HepG2 (cell line): Measurements from ENCODE around the gene TMEM240. TPM values are rescaled to one million over a fixed set of nuclear protein-coding genes. Genes with fewer than 3 reads are reported as not detected.

Experiments
- CBFB ChIP-seq: sonication (generic); formaldehyde crosslinking; IDR thresholded peaks from 2 replicates; pipeline ENCODE4 v1.4.0; 2020; ENCODE audit warnings: missing genetic modification reagents
- FIP1L1 ChIP-seq: fragments of 200-400 bp; formaldehyde crosslinking; IDR thresholded peaks from 2 replicates; pipeline ENCODE4 v1.6.1; 2018; ENCODE audit warnings: low read depth, mild to moderate bottlenecking, low read length, moderate library complexity, borderline replicate concordance; ENCODE audit not compliant: insufficient read depth
- GATAD2A ChIP-seq: IDR thresholded peaks from 2 replicates; pipeline ENCODE4 v1.6.1; 2016
- KAT8 ChIP-seq: IDR thresholded peaks from 2 replicates; pipeline ENCODE4 v1.6.1; 2016; ENCODE audit warnings: missing genetic modification reagents, missing compliant biosample characterization
- KDM5B ChIP-seq: sonication (generic); formaldehyde crosslinking; IDR thresholded peaks from 2 replicates; pipeline ENCODE4 v1.4.0; 2020; ENCODE audit warnings: missing genetic modification reagents, mild to moderate bottlenecking, borderline replicate concordance
- THYN1 ChIP-seq: sonication (generic); formaldehyde crosslinking; IDR thresholded peaks from 2 replicates; pipeline ENCODE4 v1.8.1; 2023; ENCODE audit warnings: low read depth, mild to moderate bottlenecking, moderate library complexity, missing genetic modification reagents, borderline replicate concordance
- ZBTB38 ChIP-seq: sonication (generic); formaldehyde crosslinking; IDR thresholded peaks from 2 replicates; pipeline ENCODE4 v1.5.1; 2020; ENCODE audit warnings: mild to moderate bottlenecking, missing genetic modification reagents
- ZNF138 ChIP-seq: sonication (generic); formaldehyde crosslinking; IDR thresholded peaks from 2 replicates; pipeline ENCODE4 v1.5.0; 2020; ENCODE audit warnings: mild to moderate bottlenecking, low read depth, missing genetic modification reagents
- ZNF230 ChIP-seq: sonication (generic); formaldehyde crosslinking; IDR thresholded peaks from 2 replicates; pipeline ENCODE4 v1.4.0; 2020; ENCODE audit warnings: mild to moderate bottlenecking, missing genetic modification reagents
- ZNF614 ChIP-seq: IDR thresholded peaks from 2 replicates; pipeline ENCODE4 v1.6.1; 2018; ENCODE audit warnings: missing biosample characterization, missing genetic modification reagents, inconsistent platforms, borderline replicate concordance
- ZNF674 ChIP-seq: sonication (generic); formaldehyde crosslinking; IDR thresholded peaks from 2 replicates; pipeline ENCODE4 v1.5.0; 2020; ENCODE audit warnings: low read depth, mild to moderate bottlenecking, missing genetic modification reagents
- polyA plus RNA-seq, 8 experiments: library from polyadenylated mRNA; depleted of rRNA in 3 of 8; stranded (reverse) in 7 of 8; unstranded in 1 of 8; fragments of >200 nt; fragmentation: Illumina TruSeq in 4 of 8; extraction: Trizol in 4 of 8; gene quantifications; 2 replicates each; pipeline versions ENCODE4 v1.2.1 to v1.2.3, GENCODE V29; 2011 to 2016; ENCODE audit warnings: low read depth in 4 of 8, missing spikeins in 1 of 8, mixed read lengths in 1 of 8; ENCODE audit not compliant: insufficient read depth in 1 of 8
- total RNA-seq, 5 experiments: library from RNA; depleted of rRNA; stranded (reverse); fragments of >200 nt; fragmentation: Illumina TruSeq; extraction: Trizol; gene quantifications; 2 replicates each; pipeline ENCODE4 v1.2.3, GENCODE V29; 2016; ENCODE audit warnings: low read depth in 1 of 5
- TF ChIP-seq, protein P1 (sequence below): sonication (generic); formaldehyde crosslinking; IDR thresholded peaks from 2 replicates; pipeline ENCODE4 v1.4.0; 2020; ENCODE audit warnings: missing genetic modification reagents, borderline replicate concordance
- TF ChIP-seq, protein P2 (sequence below): sonication (generic); formaldehyde crosslinking; IDR thresholded peaks from 2 replicates; pipeline ENCODE4 v1.4.0; 2020; ENCODE audit warnings: missing genetic modification reagents
- TF ChIP-seq, protein P3 (sequence below): sonication (generic); formaldehyde crosslinking; IDR thresholded peaks from 2 replicates; pipeline ENCODE4 v1.4.0; 2020; ENCODE audit warnings: missing genetic modification reagents
- TF ChIP-seq, protein P4 (sequence below): sonication (generic); formaldehyde crosslinking; IDR thresholded peaks from 2 replicates; pipeline ENCODE4 v1.8.1; 2022; ENCODE audit warnings: low read depth, mild to moderate bottlenecking, missing genetic modification reagents
- TF ChIP-seq, protein P5 (sequence below): sonication (generic); formaldehyde crosslinking; IDR thresholded peaks from 2 replicates; pipeline ENCODE4 v1.5.0; 2020; ENCODE audit warnings: mild to moderate bottlenecking, missing genetic modification reagents

The TMEM240 gene
- total and polyA plus RNA-seq, 2 of the 13 experiments (the other 11 are each of a cell fraction or from before 2014, with no cell fraction given): 0.17 TPM; not detected in 1

DNA sequence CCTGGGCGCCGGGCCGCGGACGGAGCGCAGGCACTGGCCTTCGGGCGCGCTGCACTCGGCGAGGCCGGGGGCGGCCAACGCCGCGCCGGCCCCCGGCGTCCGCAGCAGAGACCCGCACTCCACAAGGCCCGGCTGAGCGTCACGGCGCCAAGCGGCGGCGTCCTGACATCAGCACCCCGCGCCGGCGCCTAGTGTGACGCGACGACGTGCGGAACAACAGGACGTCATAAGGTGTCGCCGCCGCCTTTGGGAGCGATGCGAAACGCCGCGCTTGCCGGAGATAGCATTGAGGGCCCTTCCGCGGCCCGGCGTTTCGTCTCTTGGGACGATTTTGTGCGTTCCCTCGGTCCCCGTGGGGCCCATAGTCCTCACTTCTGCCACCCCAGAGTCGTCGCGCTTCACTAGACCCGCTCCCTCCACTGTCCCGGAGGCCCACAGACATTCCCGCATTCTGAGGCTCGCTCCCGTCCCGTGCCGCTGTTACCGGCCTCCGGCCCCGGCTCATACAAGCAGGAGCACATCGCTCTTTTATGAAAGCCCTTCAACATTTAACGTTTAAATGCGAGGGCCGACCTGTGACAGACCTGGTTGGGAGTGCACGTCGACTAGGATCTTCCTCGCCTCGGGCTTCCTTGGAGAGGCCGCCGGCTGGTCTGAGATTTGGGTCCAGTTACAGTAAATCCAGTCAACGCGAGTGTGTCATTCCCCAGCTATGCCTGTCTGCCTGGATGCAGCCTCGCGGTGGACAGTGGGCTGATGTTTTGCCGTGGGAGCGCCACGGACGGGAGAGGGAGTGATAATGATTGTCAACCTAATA, 34.5 kb upstream of the TMEM240 start, which contains the start of gene SSU72 (continued):
- TF ChIP-seq FIP1L1 (no peak), THYN1 (no peak), KDM5B (peak; percentile 40), ZBTB38 (CRISPR knock-in tag) (peak; percentile 28; the same call in 1 of the 2 replicates), CBFB (CRISPR knock-in tag) (peak; percentile 57; the same call in 1 of the 2 replicates), ZNF230 (CRISPR knock-in tag) (0 out of 2 replicates have a peak, but pooled peaks have one; percentile 25), ZNF614 (CRISPR knock-in tag) (peak; percentile 56; the same call in 1 of the 2 replicates), ZNF674 (CRISPR knock-in tag) (no peak), ZNF138 (no peak), KAT8 (CRISPR knock-in tag) (peak; percentile 97), GATAD2A (CRISPR knock-in tag) (peak; percentile 58)
- TF ChIP-seq, protein P1, sequence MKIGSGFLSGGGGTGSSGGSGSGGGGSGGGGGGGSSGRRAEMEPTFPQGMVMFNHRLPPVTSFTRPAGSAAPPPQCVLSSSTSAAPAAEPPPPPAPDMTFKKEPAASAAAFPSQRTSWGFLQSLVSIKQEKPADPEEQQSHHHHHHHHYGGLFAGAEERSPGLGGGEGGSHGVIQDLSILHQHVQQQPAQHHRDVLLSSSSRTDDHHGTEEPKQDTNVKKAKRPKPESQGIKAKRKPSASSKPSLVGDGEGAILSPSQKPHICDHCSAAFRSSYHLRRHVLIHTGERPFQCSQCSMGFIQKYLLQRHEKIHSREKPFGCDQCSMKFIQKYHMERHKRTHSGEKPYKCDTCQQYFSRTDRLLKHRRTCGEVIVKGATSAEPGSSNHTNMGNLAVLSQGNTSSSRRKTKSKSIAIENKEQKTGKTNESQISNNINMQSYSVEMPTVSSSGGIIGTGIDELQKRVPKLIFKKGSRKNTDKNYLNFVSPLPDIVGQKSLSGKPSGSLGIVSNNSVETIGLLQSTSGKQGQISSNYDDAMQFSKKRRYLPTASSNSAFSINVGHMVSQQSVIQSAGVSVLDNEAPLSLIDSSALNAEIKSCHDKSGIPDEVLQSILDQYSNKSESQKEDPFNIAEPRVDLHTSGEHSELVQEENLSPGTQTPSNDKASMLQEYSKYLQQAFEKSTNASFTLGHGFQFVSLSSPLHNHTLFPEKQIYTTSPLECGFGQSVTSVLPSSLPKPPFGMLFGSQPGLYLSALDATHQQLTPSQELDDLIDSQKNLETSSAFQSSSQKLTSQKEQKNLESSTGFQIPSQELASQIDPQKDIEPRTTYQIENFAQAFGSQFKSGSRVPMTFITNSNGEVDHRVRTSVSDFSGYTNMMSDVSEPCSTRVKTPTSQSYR (CRISPR knock-in tag): 0 out of 2 replicates have a peak, but pooled peaks have one; percentile 11
- TF ChIP-seq, protein P2, sequence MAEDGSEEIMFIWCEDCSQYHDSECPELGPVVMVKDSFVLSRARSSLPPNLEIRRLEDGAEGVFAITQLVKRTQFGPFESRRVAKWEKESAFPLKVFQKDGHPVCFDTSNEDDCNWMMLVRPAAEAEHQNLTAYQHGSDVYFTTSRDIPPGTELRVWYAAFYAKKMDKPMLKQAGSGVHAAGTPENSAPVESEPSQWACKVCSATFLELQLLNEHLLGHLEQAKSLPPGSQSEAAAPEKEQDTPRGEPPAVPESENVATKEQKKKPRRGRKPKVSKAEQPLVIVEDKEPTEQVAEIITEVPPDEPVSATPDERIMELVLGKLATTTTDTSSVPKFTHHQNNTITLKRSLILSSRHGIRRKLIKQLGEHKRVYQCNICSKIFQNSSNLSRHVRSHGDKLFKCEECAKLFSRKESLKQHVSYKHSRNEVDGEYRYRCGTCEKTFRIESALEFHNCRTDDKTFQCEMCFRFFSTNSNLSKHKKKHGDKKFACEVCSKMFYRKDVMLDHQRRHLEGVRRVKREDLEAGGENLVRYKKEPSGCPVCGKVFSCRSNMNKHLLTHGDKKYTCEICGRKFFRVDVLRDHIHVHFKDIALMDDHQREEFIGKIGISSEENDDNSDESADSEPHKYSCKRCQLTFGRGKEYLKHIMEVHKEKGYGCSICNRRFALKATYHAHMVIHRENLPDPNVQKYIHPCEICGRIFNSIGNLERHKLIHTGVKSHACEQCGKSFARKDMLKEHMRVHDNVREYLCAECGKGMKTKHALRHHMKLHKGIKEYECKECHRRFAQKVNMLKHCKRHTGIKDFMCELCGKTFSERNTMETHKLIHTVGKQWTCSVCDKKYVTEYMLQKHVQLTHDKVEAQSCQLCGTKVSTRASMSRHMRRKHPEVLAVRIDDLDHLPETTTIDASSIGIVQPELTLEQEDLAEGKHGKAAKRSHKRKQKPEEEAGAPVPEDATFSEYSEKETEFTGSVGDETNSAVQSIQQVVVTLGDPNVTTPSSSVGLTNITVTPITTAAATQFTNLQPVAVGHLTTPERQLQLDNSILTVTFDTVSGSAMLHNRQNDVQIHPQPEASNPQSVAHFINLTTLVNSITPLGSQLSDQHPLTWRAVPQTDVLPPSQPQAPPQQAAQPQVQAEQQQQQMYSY (CRISPR knock-in tag): no peak; the same call in 1 of the 2 replicates
- TF ChIP-seq, protein P3, sequence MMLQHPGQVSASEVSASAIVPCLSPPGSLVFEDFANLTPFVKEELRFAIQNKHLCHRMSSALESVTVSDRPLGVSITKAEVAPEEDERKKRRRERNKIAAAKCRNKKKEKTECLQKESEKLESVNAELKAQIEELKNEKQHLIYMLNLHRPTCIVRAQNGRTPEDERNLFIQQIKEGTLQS: peak; percentile 42; the same call in 1 of the 2 replicates
- TF ChIP-seq, protein P4, sequence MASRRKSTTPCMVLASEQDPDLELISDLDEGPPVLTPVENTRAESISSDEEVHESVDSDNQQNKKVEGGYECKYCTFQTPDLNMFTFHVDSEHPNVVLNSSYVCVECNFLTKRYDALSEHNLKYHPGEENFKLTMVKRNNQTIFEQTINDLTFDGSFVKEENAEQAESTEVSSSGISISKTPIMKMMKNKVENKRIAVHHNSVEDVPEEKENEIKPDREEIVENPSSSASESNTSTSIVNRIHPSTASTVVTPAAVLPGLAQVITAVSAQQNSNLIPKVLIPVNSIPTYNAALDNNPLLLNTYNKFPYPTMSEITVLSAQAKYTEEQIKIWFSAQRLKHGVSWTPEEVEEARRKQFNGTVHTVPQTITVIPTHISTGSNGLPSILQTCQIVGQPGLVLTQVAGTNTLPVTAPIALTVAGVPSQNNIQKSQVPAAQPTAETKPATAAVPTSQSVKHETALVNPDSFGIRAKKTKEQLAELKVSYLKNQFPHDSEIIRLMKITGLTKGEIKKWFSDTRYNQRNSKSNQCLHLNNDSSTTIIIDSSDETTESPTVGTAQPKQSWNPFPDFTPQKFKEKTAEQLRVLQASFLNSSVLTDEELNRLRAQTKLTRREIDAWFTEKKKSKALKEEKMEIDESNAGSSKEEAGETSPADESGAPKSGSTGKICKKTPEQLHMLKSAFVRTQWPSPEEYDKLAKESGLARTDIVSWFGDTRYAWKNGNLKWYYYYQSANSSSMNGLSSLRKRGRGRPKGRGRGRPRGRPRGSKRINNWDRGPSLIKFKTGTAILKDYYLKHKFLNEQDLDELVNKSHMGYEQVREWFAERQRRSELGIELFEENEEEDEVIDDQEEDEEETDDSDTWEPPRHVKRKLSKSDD: peak; percentile 99
- TF ChIP-seq, protein P5, sequence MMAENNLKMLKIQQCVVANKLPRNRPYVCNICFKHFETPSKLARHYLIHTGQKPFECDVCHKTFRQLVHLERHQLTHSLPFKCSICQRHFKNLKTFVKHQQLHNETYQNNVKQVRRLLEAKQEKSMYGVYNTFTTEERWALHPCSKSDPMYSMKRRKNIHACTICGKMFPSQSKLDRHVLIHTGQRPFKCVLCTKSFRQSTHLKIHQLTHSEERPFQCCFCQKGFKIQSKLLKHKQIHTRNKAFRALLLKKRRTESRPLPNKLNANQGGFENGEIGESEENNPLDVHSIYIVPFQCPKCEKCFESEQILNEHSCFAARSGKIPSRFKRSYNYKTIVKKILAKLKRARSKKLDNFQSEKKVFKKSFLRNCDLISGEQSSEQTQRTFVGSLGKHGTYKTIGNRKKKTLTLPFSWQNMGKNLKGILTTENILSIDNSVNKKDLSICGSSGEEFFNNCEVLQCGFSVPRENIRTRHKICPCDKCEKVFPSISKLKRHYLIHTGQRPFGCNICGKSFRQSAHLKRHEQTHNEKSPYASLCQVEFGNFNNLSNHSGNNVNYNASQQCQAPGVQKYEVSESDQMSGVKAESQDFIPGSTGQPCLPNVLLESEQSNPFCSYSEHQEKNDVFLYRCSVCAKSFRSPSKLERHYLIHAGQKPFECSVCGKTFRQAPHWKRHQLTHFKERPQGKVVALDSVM: peak; percentile 40; the same call in 1 of the 2 replicates
